MV-4-11 (cell line): ENCODE data around the gene DCAF10.
A peak's percentile ranks its signal among the peaks of the same experiment; 100 is the strongest.
"Not testable (repeated sequence)": the region's sequence is repeated elsewhere in the genome, so short reads cannot be mapped to it uniquely, and the experiment has no call there.

Experiments
- DNase-seq: peaks from one replicate; lab custom pipeline; 2025; lab: John Stamatoyannopoulos, UW

DCAF10 gene, protein sequence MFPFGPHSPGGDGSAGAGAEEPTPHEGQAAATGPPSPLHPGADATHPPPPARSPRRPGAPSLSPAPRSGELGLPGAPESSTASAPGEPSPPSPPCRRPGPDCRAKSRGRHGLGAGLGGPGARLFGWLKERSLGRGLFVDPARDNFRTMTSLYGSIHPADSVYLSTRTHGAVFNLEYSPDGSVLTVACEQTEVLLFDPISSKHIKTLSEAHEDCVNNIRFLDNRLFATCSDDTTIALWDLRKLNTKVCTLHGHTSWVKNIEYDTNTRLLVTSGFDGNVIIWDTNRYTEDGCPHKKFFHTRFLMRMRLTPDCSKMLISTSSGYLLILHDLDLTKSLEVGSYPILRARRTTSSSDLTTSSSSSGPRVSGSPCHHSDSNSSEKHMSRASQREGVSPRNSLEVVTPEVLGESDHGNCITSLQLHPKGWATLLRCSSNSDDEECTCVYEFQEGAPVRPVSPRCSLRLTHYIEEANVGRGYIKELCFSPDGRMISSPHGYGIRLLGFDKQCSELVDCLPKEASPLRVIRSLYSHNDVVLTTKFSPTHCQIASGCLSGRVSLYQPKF

DNA sequence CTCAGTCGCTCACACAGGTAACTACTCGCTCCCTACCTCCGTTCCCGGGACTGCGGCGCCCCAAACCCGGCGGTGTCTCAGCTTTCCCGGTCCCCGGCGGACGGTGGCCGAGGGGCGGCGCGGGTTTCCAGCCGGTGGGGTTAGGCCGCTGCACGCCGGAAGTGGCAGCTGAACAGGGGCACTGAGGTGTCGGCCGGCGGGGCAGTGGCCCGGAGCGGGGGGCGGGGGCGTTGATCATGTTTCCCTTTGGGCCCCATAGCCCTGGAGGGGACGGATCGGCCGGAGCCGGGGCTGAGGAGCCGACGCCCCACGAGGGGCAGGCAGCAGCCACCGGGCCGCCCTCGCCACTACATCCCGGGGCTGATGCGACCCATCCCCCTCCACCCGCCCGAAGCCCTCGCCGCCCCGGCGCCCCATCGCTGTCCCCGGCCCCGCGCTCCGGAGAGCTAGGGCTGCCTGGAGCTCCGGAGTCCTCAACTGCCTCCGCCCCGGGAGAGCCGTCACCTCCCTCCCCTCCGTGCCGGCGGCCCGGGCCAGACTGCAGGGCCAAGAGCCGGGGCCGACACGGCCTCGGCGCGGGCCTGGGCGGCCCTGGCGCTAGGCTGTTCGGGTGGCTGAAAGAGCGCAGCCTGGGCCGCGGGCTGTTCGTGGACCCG lies at the start of gene DCAF10:
Gene DCAF10, plus strand, starts transcription at position 167 of the 656 bp plus-strand sequence. Its CDS starts 70 bp downstream, at position 237.
- peak; percentile 59 for DNase-seq

DNA sequence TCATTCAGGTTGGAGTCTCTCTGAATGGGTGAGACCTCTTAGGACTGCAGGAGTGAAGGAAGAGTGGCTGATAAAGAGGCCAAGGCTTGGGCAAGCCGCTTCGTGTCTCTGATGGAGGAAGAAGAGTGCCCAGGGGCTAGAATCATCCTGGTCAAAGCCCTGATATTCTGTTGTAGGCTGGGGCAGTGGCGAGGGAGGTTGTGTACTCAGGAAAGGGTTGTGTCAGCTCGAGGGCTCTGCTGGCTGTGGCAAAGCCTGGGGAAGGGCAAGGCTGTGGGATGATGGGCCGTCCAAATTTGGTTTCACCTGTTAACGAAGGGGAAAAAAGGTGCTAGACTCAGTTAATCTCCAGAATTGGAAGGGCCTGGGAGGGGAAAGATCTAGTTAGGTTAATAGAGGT lies 49.4 kb upstream of the DCAF10 start:
- DNase-seq = no peak

DNA sequence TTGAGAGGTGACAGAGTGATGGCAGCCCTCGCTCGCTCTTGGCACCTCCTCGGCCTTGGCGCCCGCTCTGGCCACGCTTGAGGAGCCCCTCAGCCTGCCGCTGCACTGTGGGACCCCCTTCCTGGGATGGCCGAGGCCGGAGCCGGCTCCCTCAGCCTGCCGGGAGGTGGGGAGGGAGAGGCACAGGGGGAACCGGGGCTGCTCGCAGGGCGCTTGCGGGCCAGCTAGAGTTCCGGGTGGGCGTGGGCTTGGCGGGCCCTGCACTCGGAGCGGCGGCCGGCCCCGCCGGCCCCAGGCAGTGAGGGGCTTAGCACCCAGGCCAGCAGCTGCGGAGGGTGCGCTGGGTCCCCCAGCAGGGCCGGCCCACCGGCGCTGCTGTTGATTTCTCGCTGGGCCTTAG lies 48.9 kb upstream of the DCAF10 start:
- not testable (repeated sequence) for DNase-seq

DNA sequence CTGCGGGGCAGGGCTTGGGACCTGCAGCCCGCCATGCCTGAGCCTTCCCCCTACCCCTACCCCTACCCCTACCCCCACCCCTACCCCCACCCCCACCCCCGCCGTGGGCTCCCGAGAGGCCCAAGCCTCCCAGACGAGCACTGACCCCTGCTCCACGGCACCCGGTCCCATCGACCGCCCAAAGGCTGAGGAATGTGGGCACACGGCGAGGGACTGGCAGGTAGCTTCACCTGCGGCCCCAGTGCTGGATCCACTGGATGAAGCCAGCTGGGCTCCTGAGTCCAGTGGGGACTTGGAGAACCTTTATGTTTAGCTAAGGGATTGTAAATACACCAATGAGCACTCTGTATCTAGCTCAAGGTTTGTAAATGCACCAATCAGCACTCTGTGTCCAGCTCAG lies 48.5 kb upstream of the DCAF10 start:
- not testable (repeated sequence) for DNase-seq

DNA sequence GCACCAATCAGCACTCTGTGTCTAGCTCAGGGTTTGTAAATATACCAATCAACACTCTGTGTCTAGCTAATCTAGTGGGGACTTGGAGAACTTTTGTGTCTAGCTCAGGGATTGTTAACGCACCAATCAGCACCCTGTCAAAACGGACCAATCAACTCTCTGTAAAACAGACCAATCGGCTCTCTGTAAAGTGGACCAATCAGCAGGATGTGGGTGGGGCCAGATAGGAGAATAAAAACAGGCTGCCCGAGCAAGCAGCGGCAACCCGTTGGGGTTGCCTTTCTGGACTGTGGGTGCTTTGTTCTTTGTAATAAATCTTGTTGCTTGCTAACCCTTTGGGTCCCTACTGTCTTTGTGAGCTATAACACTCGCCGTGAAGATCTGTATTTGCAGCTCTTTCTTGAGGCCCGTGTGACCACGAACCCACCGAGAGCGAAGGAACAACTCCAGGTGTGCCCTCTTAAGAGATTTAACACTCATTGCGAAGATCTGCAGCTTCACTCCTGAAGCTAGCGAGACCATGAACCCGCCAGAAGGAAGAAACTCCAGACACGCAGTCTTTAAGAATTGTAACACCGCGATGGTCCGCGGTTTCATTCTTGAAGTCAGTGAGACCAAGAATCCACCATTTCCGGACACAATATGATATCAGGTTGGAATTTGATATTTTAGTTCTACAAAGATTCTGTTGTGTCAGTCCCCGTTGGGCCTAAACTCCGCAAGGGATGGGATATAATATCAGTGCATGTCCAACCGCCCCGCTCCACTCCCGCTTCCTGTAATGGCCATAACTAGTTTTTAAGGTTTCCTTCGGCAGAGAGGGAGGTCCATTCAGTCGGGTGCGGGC lies 47.7 kb upstream of the DCAF10 start:
- no peak for DNase-seq

DNA sequence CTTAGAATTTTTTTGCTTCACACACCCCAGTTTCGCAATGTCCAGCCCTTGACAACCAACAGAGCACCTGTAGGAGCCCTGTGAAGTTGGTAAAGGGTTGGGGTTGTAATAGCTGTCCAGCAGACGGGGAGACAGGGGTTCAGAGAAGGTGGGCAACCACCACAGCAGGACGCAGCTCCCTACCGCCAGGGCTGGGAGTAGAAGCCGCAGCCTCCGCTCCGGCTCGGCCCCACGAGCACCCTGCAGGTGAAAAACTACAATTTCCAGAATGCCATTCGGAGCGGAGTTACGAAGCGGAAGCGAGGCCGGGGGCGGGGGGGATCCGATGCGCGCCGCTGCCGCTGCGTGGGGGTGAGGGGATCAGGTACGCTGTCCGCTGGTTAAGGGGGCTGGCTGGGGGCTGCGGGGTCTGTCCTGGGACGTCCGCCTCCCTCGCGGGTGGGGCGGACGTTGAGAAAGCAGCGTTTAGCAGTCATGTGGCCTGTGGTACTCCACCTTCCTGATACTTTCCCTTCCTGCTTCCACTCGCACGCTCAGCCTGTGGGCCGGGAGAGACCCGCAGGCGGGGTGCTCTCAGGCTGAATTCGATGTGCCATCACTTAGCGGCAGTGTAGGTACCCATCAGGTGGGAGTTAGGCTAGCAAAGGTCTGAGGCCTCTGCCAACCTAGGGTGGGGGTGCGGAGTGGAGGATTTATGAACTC lies 47.0 kb upstream of the DCAF10 start, which contains the start of gene TRMT10B:
Gene TRMT10B, plus strand, starts transcription at position 317 of the 702 bp plus-strand sequence. CDS start 8,127 bp downstream, outside the sequence.
- DNase-seq = peak; percentile 63

DNA sequence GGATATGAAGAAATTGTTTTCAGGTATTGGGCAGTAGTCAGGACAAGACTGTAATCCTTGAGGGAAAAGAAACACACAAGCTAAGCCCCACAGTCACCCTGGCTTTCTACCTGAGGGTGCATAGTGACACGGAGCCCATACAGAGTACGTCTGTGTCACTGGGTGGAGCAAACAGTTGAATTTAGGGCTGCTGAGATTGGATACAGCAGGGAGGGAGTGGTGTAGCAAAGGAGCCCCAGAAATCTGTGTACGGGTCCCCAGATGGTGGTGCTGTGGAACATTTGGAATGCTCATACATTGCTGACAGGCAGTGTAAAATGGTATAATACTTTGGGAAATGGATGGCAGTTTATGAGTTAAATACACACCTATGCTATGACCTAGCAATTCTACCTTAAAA lies 41.9 kb upstream of the DCAF10 start:
- DNase-seq = no peak

DNA sequence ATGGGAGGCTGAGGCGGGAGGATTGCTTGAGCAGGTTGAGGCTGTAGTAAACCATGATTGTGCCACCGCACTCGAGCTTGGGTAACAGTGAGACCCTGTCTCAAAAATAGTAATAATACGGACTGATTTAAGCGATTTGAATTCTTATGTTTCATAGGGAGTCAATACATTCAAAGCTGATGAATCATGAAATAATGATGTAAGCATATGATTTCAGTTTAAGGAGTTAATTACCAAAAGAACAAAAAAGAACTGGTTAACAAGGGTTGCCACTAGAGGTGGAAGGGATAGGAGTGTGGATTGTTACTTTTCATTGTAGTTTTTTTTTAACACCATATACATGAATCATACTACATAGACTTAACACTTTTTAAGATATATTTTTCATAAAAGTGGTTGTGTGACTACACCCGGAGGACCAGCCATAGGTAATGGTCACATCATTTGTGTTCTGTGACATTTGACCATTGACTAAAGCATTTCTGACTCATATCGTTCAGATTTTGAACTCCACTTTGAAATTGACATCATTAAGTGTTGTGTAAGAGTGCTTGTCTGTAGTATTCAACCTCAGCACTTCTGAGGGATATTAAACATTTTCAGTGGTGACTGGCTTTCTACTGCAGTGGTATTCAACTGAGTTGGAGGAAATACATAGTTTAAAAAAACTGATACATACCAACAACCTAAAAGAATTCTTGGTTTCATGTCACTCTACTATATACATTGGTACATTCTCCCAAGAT lies 40.0 kb upstream of the DCAF10 start:
- DNase-seq = no peak

DNA sequence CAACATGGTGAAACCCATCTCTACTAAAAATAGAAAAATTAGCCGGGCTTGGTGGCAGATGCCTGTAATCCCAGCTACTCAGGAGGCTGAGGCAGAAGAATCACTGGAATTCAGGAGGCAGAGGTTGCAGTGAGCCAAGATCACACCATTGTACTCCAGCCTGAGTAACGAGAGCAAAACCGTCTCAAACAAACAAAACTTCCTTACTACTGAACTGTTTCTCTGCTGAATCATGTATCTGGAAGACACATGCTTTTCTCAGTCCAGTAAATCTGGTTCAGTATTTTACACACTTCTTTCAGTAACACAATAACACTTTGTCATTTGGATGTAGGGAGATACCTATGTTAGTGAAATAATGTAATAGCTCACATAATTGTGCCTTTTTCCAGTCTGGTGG lies 39.1 kb upstream of the DCAF10 start:
- DNase-seq = no peak

DNA sequence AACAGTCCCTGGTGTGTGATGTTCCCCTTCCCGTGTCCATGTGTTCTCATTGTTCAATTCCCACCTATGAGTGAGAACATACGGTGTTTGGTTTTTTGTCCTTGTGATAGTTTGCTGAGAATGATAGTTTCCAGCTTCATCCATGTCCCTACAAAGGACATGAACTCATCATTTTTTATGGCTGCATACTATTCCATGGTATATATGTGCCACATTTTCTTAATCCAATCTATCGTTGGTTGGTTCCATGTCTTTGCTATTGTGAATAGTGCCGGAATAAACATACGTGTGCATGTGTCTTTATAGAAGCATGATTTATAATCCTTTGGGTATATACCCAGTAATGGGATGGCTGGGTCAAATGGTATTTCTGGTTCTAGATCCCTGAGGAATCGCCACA lies 35.3 kb upstream of the DCAF10 start:
- not testable (repeated sequence) for DNase-seq

DNA sequence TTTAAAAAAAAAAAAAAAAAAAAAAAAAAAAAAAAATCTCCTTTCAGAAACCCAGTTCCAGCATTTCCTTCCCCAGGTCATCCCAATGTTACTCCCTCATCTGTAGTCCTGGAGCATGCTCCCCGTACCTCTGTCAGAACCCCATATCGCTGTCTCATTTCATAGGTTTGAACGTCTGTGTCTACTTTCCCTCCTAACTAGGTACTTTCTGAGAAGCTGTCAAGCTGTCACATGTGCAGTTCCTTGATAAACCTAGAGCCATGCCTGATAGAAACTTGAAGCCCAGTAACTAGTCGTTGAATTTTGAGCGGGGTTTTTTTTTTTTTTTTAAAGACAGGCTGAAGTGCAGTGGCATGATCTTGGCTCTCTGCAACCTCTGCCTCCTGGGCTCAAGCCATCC lies 31.3 kb upstream of the DCAF10 start:
- no peak for DNase-seq

DNA sequence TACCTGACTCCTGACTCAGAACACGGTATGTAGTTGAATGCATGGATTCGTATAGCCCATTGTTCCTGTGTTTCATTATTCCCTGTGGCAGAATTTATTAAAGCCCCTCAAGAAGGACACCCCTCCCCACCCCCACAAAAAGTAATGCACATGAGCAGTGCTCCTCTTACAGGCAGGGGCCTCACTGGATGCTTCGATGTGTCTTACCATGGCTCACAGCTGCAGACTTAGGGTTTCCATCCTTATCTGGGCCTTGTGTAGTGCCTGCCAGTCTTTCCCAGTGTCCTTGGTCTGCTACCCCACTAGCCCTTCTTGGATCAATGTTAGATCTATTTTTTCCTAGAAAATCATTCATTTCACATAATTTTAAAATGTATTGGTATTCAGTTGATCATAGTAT lies 30.6 kb upstream of the DCAF10 start:
- DNase-seq = no peak

DNA sequence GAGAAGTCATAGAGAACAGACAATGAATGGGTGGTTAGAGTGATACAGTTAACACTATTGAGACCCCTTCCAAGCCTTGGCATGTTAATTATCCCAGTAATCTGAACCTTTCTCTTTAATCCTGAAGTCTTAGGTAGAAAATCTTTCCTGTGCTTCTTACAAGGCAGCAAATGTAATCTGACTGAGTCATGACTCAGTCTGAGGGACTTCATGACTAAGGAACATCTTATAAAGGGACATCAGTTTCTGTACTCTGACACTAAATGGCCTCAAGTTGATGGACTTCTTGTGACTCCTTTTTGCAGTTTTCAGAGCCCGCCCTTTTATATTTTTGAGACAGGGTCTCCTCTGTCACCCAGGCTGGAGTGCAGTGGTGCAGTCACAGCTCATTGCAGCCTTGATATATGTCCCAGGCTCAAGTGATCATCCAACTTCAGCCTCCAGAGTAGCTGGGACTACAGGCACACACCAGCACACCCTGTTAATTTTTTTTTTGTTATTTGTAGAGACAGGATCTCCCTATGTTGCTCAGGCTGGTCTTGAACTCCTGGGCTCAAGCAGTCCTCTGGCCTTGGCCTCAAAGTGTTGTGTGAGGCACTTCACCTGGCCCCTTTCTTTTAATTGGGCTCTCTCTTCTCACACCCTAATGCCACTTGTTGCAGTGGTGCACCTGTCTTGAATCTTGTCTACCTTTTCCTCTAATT lies 25.2 kb upstream of the DCAF10 start:
- no peak for DNase-seq

DNA sequence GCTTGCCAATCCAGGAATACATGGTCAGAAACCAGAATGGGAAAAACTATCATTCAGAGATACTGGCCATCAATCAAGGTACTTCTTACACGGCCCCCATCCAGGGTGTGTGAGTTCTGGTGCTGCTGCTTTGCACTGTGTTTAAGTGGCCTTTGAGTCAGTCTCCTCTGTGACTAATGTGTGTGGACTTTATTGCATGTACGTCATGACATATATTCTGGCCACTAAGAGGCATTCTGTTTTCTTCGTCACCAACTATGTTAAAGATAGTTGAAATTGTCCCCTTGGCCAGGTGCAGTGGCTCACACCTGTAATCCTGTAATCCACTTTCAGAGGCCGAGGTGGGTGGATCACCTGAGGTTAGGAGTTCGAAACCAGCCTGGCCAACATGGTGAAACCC lies 24.3 kb upstream of the DCAF10 start:
- DNase-seq = no peak

DNA sequence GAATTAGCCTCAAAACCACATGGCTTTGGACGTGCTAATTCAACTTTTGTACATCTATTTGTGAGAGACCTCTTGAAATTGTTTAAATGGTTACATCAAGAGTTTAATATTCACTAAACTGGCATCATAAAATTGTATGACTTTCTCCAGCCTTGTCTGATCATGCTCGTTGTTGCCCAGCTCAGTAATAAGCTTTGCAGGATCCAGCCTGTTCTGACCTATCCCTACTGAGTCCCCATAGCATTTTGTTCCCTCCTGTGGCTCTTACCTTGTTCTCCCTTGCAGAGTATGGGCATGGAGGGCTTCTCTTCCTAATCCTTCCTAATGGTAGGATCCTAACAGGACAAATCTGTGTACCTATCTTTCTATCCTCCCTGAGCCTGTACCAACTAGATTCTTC lies 22.1 kb upstream of the DCAF10 start:
- no peak for DNase-seq

DNA sequence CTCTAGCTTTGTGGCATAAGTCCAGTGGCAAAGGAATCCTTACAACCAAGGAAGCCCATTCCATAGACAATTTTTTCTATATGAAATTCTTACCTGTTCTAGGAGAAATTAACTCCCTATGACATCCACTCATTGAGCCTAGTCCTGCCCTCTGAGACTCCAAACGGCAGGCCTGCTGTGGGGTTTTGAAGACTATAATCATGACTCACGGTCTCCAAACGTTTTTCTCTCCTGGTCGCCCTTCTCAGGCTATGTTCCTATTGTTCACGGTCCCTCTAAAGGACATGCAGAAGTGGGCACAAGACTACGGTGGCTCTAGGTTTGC lies 16.3 kb upstream of the DCAF10 start:
- DNase-seq = no peak

DNA sequence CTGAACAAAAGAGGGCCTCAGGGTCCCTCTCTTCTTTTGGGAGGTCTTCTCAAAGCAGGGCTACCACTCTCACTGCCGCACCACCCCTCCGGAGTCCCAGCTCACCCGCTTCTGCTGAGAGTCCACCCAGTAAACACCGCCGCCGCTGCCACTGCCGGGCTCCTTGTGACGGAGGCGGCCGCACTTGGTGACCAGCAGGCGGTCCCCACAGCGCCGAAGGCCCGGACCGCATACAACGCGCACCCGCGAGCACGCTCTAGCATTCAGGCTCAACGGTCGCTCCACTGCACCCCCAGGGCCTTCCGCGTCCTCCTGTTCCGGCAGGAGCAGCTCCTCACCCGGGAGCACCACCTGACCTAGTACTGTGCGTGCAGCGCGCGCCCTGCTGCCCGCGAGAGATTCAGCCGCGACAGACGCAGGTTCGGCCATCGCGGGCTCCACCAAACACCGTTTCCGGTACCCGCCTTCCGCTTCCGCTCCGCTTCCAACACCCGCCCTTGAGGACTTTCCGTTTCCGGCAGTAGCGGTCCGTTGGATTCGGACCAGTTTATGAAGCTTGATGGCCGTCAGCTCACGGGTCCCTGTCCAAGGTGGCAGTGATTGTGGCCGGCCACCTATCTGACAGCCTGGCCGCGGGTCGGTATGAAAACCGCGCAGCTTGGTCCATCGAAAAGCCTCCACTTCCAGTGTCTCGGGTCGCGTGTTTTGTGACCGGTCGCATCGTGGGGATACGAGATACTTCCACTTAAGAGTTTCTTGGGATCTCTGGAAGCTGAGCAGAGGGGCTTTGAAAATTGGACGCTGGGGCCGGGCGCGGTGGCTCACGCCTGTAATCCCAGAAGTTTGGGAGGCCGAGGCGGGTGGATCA lies 15.7 kb upstream of the DCAF10 start, which contains the start of gene EXOSC3:
Gene EXOSC3, minus strand, starts transcription at position 449 of the 868 bp plus-strand sequence. Its CDS starts 20 bp downstream, at position 429.
- DNase-seq = peak; percentile 88

DNA sequence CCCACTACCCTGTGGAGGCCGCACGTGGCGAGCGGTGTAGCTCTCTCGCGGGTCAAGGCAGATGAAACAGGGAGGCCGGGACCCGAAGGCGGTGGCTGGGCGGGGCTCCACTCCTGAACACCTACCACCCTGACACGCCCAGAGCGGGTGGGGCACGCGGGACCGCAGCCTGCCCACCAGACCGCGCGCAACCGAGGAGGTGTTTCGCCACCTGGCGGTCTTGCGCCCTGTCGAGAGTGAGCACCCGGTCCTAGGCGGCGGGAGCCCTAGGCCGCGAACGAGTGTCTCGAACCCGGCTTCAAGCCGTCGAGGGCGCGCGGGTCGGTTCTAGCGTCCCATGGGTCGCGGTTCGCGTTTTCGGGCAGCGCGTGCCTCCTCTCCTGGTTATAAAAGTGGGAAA lies 13.5 kb upstream of the DCAF10 start:
- DNase-seq = no peak

DNA sequence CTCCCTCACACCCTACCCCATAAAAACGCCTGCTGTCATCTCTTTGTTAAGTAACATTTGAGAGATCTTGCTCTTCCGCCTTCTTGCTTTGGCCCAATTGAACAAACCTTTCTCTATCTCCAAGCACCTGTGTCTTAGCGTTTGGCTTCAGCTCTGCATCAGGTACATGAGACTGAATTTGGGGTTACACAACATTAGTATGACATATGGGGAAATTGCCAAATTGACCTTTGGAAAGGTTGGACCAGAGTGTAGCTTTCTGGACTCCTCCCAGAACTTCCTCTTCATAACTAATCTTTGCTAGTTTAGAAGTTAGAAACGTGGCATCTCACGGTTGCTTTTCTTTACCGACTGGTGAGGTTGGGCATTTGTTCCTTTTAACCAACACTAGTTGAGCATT lies 12.3 kb upstream of the DCAF10 start:
- peak; percentile 59 for DNase-seq
